H1 (cell line): ENCODE data around the gene CDCP1. TPM values are rescaled to one million over a fixed set of nuclear protein-coding genes. Genes with fewer than 3 reads are reported as not detected.

Source experiments
- CTCF ChIA-PET: fragments of 300-600 bp; sonication (Branson Sonifier 250); formaldehyde crosslinking; loops from one replicate; lab custom pipeline; 2021; ENCODE audit not compliant: partially characterized antibody; lab: Charles Lee
- POLR2A ChIA-PET: fragments of 300-600 bp; sonication (Branson Sonifier 250); formaldehyde crosslinking; loops from one replicate; lab custom pipeline; 2021; ENCODE audit warnings: inconsistent platforms; ENCODE audit not compliant: partially characterized antibody; lab: Charles Lee
- DNase-seq, 2 experiments: peaks; one replicate each; pipeline versions ENCODE4 v3.0.0 to v3.0.0-alpha.2; 2010 to 2022; ENCODE audit warnings: low spot score in 2 of 2, low read depth in 1 of 2, mixed read lengths in 1 of 2
- FAIRE-seq: peaks from 2 replicates; lab custom pipeline; 2011; peaks lifted over from hg19 to GRCh38; lab: Jason Lieb, UNC
- H2AFZ ChIP-seq: 2 replicates; pipeline ENCODE4 v1.8.1; 2012; ENCODE audit warnings: low read length, inconsistent platforms
- H2AK5ac ChIP-seq: 2 replicates; pipeline ENCODE4 v1.6.1; 2013; ENCODE audit warnings: low read depth, low read length
- H2BK120ac ChIP-seq: replicated peaks from 2 replicates; pipeline ENCODE3; 2013; ENCODE audit warnings: low read depth, low read length, inconsistent platforms
- H2BK12ac ChIP-seq: 2 replicates; pipeline ENCODE4 v1.6.1; 2013; ENCODE audit warnings: low read depth, low read length
- H2BK15ac ChIP-seq: 2 replicates; pipeline ENCODE4 v1.6.1; 2013; ENCODE audit warnings: low read length
- H2BK20ac ChIP-seq: 2 replicates; pipeline ENCODE4 v1.6.1; 2013; ENCODE audit warnings: low read length
- H2BK5ac ChIP-seq: 2 replicates; pipeline ENCODE4 v1.6.1; 2013; ENCODE audit warnings: low read depth, low read length
- H3K14ac ChIP-seq: 2 replicates; pipeline ENCODE4 v1.6.1; 2013; ENCODE audit warnings: inconsistent platforms; ENCODE audit not compliant: insufficient read length
- H3K18ac ChIP-seq: 2 replicates; pipeline ENCODE4 v1.6.1; 2013; ENCODE audit warnings: low read length; ENCODE audit errors: extremely low read depth
- H3K23ac ChIP-seq: 2 replicates; pipeline ENCODE4 v1.6.1; 2013; ENCODE audit warnings: inconsistent platforms; ENCODE audit not compliant: insufficient read length
- H3K23me2 ChIP-seq: 2 replicates; pipeline ENCODE4 v1.6.1; 2013; ENCODE audit warnings: low read depth, low read length
- H3K27ac ChIP-seq: 2 replicates; pipeline ENCODE4 v1.6.1; 2011; ENCODE audit warnings: low read depth, low read length, inconsistent platforms
- H3K27me3 ChIP-seq, 4 experiments: replicated peaks in 1 of 4; 1 replicate in 1 of 4; 2 replicates in 3 of 4; pipeline versions ENCODE4 v1.6.1 to v1.8.1; 2011 to 2013; ENCODE audit warnings: low read length in 3 of 4, mild to moderate bottlenecking in 3 of 4, inconsistent platforms in 2 of 4, mixed read lengths in 2 of 4, moderate library complexity in 1 of 4; ENCODE audit not compliant: control insufficient read depth in 3 of 4, insufficient read depth in 3 of 4; ENCODE audit errors: extremely low read depth in 1 of 4
- H3K36me3 ChIP-seq, 4 experiments: 2 replicates each; pipeline versions ENCODE4 v1.6.1 to v1.8.1; 2011 to 2013; ENCODE audit warnings: mild to moderate bottlenecking in 4 of 4, low read length in 3 of 4, moderate library complexity in 2 of 4, control low read depth in 1 of 4, inconsistent platforms in 1 of 4; ENCODE audit not compliant: insufficient read depth in 4 of 4, control insufficient read depth in 2 of 4
- H3K4ac ChIP-seq: replicated peaks from 2 replicates; pipeline ENCODE3; 2013; ENCODE audit warnings: low read length, low read depth, mixed read lengths, inconsistent platforms; ENCODE audit not compliant: insufficient read length
- H3K4me1 ChIP-seq, 4 experiments: replicated peaks in 1 of 4; 1 replicate in 1 of 4; 2 replicates in 3 of 4; pipeline versions ENCODE4 v1.6.1 to v1.8.1; 2011 to 2013; ENCODE audit warnings: low read length in 3 of 4, inconsistent platforms in 2 of 4, mixed read lengths in 1 of 4; ENCODE audit not compliant: insufficient read depth in 4 of 4, control insufficient read depth in 3 of 4
- H3K4me2 ChIP-seq, 2 experiments: 2 replicates each; pipeline versions ENCODE4 v1.6.1 to v1.8.1; 2011 to 2013; ENCODE audit warnings: low read depth in 2 of 2, low read length in 2 of 2, control low read depth in 1 of 2, inconsistent platforms in 1 of 2, mild to moderate bottlenecking in 1 of 2; ENCODE audit not compliant: insufficient read depth in 1 of 2
- H3K4me3 ChIP-seq, 4 experiments: fragments of 200-600, 300-600 bp in 1 of 4; sonication (generic), shearing (Covaris generic), sonication (Bioruptor Twin) in 1 of 4; 2 replicates each; pipeline versions ENCODE4 v1.5.1 to v1.8.1; 2011 to 2016; ENCODE audit warnings: low read length in 4 of 4, low read depth in 3 of 4, control low read depth in 2 of 4, inconsistent platforms in 2 of 4, mild to moderate bottlenecking in 2 of 4, mixed read lengths in 1 of 4, moderate library complexity in 1 of 4; ENCODE audit not compliant: insufficient read depth in 2 of 4; ENCODE audit errors: extremely low read depth in 1 of 4
- H3K56ac ChIP-seq: replicated peaks from 2 replicates; pipeline ENCODE3; 2013; ENCODE audit warnings: low read depth, mild to moderate bottlenecking, mixed read lengths, low read length, inconsistent platforms; ENCODE audit not compliant: insufficient read length
- H3K79me1 ChIP-seq: 2 replicates; pipeline ENCODE4 v1.6.1; 2013; ENCODE audit warnings: low read depth, low read length, control low read depth
- H3K79me2 ChIP-seq, 2 experiments: 2 replicates each; pipeline versions ENCODE4 v1.6.1 to v1.8.1; 2012 to 2013; ENCODE audit warnings: low read length in 2 of 2, mild to moderate bottlenecking in 2 of 2, inconsistent platforms in 1 of 2; ENCODE audit not compliant: insufficient read depth in 2 of 2, control insufficient read depth in 1 of 2
- H3K9ac ChIP-seq, 4 experiments: replicated peaks in 1 of 4; 1 replicate in 1 of 4; 2 replicates in 3 of 4; pipeline versions ENCODE4 v1.6.1 to v1.8.1; 2011 to 2013; ENCODE audit warnings: low read depth in 3 of 4, low read length in 3 of 4, control low read depth in 2 of 4, mild to moderate bottlenecking in 2 of 4, moderate library complexity in 2 of 4, inconsistent platforms in 1 of 4; ENCODE audit errors: extremely low read depth in 1 of 4
- H3K9me3 ChIP-seq, 2 experiments: 2 replicates each; pipeline versions ENCODE4 v1.6.1 to v1.8.1; 2012 to 2013; ENCODE audit warnings: mild to moderate bottlenecking in 2 of 2, moderate library complexity in 2 of 2, control low read depth in 1 of 2, inconsistent platforms in 1 of 2, low read depth in 1 of 2, low read length in 1 of 2, mixed read lengths in 1 of 2; ENCODE audit not compliant: insufficient read depth in 2 of 2
- H4K20me1 ChIP-seq, 2 experiments: replicated peaks in 1 of 2; 2 replicates each; pipeline versions ENCODE3 to v1.8.1; 2011 to 2013; ENCODE audit warnings: inconsistent platforms in 2 of 2, low read length in 2 of 2, mild to moderate bottlenecking in 1 of 2; ENCODE audit not compliant: insufficient read depth in 2 of 2, control insufficient read depth in 1 of 2
- H4K5ac ChIP-seq: 2 replicates; pipeline ENCODE4 v1.6.1; 2013; ENCODE audit warnings: low read length, low read depth, mixed read lengths, inconsistent platforms; ENCODE audit not compliant: insufficient read length
- H4K8ac ChIP-seq: 2 replicates; pipeline ENCODE4 v1.8.0; 2013; ENCODE audit warnings: mild to moderate bottlenecking, moderate library complexity, low read length, inconsistent platforms; ENCODE audit not compliant: insufficient read depth; ENCODE audit errors: extremely low read depth
- H4K91ac ChIP-seq: replicated peaks from 2 replicates; pipeline ENCODE3; 2013; ENCODE audit warnings: low read length, mixed read lengths, inconsistent platforms; ENCODE audit not compliant: insufficient read length
- BACH1 ChIP-seq: IDR thresholded peaks from 2 replicates; pipeline ENCODE4 v1.6.1; 2012; ENCODE audit warnings: low read length, improper control_type of control experiment
- CBX8 ChIP-seq: fragments of 300-800, 300-1000 bp; sonication (generic); IDR thresholded peaks from 2 replicates; pipeline ENCODE4 v1.7.1; 2016; ENCODE audit warnings: low read depth, low read length, borderline replicate concordance
- CREB1 ChIP-seq: IDR thresholded peaks from 2 replicates; pipeline ENCODE4 v1.6.1; 2012; ENCODE audit warnings: inconsistent platforms
- FOSL1 ChIP-seq: IDR thresholded peaks from 2 replicates; pipeline ENCODE4 v1.6.1; 2011; ENCODE audit warnings: mild to moderate bottlenecking, low read depth, low read length, moderate library complexity; ENCODE audit not compliant: insufficient read depth
- HDAC6 ChIP-seq: IDR thresholded peaks from one replicate; pipeline ENCODE4 v1.7.1; 2012; ENCODE audit warnings: low read depth, mild to moderate bottlenecking, inconsistent platforms, low read length, moderate library complexity
- KDM5A ChIP-seq: fragments of 200-600 bp; IDR thresholded peaks from 2 replicates; pipeline ENCODE4 v1.7.1; 2012; ENCODE audit warnings: mild to moderate bottlenecking, low read length, inconsistent platforms, mixed read lengths
- NANOG ChIP-seq: IDR thresholded peaks from 2 replicates; pipeline ENCODE4 v1.6.1; 2011; ENCODE audit warnings: low read length, low read depth, mild to moderate bottlenecking, inconsistent platforms; ENCODE audit not compliant: insufficient read depth, poor library complexity, severe bottlenecking
- RBBP5 ChIP-seq: IDR thresholded peaks from 2 replicates; pipeline ENCODE4 v1.7.1; 2012; ENCODE audit warnings: low read depth, mild to moderate bottlenecking, inconsistent platforms, low read length, moderate library complexity, borderline replicate concordance
- SIN3A ChIP-seq, 2 experiments: IDR thresholded peaks in 1 of 2; conservative IDR thresholded peaks in 1 of 2; 2 replicates each; pipeline ENCODE4 v1.6.1; 2011 to 2012; ENCODE audit warnings: low read length in 2 of 2, improper control_type of control experiment in 1 of 2, low read depth in 1 of 2, mild to moderate bottlenecking in 1 of 2
- SIX5 ChIP-seq: IDR thresholded peaks from 2 replicates; pipeline ENCODE4 v1.6.1; 2011; ENCODE audit warnings: mild to moderate bottlenecking, low read depth, low read length
- SUZ12 ChIP-seq: fragments of 200-600 bp; sonication (generic); IDR thresholded peaks from 2 replicates; pipeline ENCODE4 v1.6.1; 2012; ENCODE audit warnings: mild to moderate bottlenecking, inconsistent platforms, low read length, moderate library complexity, mixed read lengths
- TAF1 ChIP-seq: IDR thresholded peaks from 2 replicates; pipeline ENCODE4 v1.6.1; 2011; ENCODE audit warnings: mild to moderate bottlenecking, low read depth, low read length
- TCF12 ChIP-seq: IDR thresholded peaks from 2 replicates; pipeline ENCODE4 v1.6.1; 2011; ENCODE audit warnings: low read depth, mild to moderate bottlenecking, low read length
- WGBS, 2 experiments: shearing (Covaris generic) in 1 of 2; methylation state at CpG; one replicate each; pipeline versions ENCODE4 v1.1.6 to v1.1.7; 2013 to 2015; ENCODE audit warnings: low lambda C conversion rate in 2 of 2, mixed read lengths in 2 of 2, inconsistent platforms in 1 of 2, low coverage in 1 of 2, missing lambda C conversion rate in 1 of 2; ENCODE audit not compliant: insufficient replicate concordance in 2 of 2, insufficient coverage in 1 of 2, insufficient read length in 1 of 2; ENCODE audit errors: extremely low coverage in 1 of 2, missing lambda C conversion rate in 1 of 2; 5-methylcytosine and 5-hydroxymethylcytosine counted together
- polyA plus RNA-seq, 7 experiments: library from polyadenylated mRNA; depleted of rRNA in 3 of 7; stranded (reverse) in 5 of 7; unstranded in 2 of 7; fragments of >200 nt in 5 of 7; fragments of 200-250 nt in 2 of 7; gene quantifications; 1 replicate in 5 of 7; 2 replicates in 1 of 7; 4 replicates in 1 of 7; pipeline versions ENCODE4 v1.2.1 to v1.2.3, GENCODE V29; 2011 to 2013; ENCODE audit warnings: missing spikeins in 2 of 7, mixed read lengths in 2 of 7
- total RNA-seq: library from RNA; stranded (reverse); fragmentation: NEBNext Ultra II Directional; extraction: Animal tissue kit (Norgen Biotek cat#: 25700); gene quantifications from 2 replicates; pipeline ENCODE4 v1.2.1, GENCODE V29; 2021
- TF ChIP-seq, protein P1 (sequence below): IDR thresholded peaks from 2 replicates; pipeline ENCODE4 v1.6.1; 2011; ENCODE audit warnings: low read depth, mild to moderate bottlenecking, low read length; ENCODE audit not compliant: insufficient read depth

The CDCP1 gene
- total and polyA plus RNA-seq, 2 of the 8 experiments (the other 6 are each of a cell fraction or from before 2014, with no cell fraction given) = 10.0 to 23.3 TPM

DNA sequence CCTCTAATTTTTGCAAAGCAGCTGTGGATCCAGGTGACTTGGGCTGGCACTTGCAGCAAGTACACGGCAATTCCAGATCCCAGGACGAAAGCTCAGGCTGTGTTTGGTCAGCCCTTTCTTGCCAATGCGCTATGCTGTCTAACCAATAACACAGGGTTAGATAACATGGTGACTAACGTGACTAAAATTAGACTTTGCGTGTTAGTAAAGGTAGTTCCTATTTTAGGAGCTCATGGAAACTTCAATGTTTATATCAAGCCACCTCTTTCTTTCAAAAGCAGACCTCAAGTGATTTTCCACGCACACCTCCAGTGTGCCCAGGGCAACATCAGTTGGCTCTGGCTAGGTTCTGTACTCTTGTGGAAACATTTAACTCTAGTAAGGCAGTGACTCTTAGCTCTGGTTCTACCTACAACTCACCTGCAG, 32.5 kb downstream of the CDCP1 start:
- Histone ChIP-seq H4K91ac (no peak overlapping the region), H4K5ac (no peak overlapping the region), H3K4me2 (no peak overlapping the region), H3K18ac (no peak overlapping the region), H3K14ac (no peak overlapping the region), H2BK15ac (no peak overlapping the region), H3K56ac (no peak overlapping the region), H3K23me2 (no peaks in the 10 kb centered on the region), H3K27ac (no peak overlapping the region), H2BK120ac (no peak overlapping the region), H2AK5ac (no peak overlapping the region), H3K9ac (no peak overlapping the region), H3K4ac (no peak overlapping the region), H2BK20ac (no peak overlapping the region), H3K79me2 (no peaks in the 10 kb centered on the region), H2BK5ac (no peak overlapping the region), H2BK12ac (no peak overlapping the region), H3K4me3 (no peak overlapping the region), H3K36me3 (peaks cover 0 to 17% (median 3%) of the 10 kb centered on the region in 4 experiments; a peak in 4 of 8 replicates), H4K20me1 (no peaks in the 10 kb centered on the region), H3K79me1 (no peaks in the 10 kb centered on the region), H3K9me3 (no peaks in the 10 kb centered on the region), H2AFZ (no peak overlapping the region), H4K8ac (no peak overlapping the region), H3K23ac (no peak overlapping the region), H3K4me1 (no peaks in the 10 kb centered on the region), H3K27me3 (no peaks in the 10 kb centered on the region)
- FAIRE-seq (no peak), DNase-seq (no peak)
- ChIA-PET POLR2A (interaction anchor here (0.8 to 1.0 kb wide), 2 partner anchors 10 to 100 kb away, joined by 3 read pairs; no protein-coding TSS in a partner anchor), CTCF (interaction anchor here (0.8 to 1.2 kb wide), 2 partner anchors 34 to 57 kb away, joined by 4 to 5 read pairs; no protein-coding TSS in a partner anchor)
- WGBS, 2 experiments = 85% methylated on average over 6 of the region's 6 CpGs; no CpG with 5 or more reads in 1 of the 2 experiments
- TF ChIP-seq, protein P1, sequence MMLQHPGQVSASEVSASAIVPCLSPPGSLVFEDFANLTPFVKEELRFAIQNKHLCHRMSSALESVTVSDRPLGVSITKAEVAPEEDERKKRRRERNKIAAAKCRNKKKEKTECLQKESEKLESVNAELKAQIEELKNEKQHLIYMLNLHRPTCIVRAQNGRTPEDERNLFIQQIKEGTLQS = no peak
- TF ChIP-seq SIN3A (conservative IDR thresholded peaks at IDR 0.05 in 1 of 2, IDR thresholded peaks at IDR 0.05 in 1 of 2; ENCODE audit: low read depth in 1 of 2, low read length in 2 of 2) (no peak), KDM5A (no peak), RBBP5 (no peak), CREB1 (no peak), NANOG (no peak), FOSL1 (no peak), SUZ12 (no peak), SIX5 (no peak), CBX8 (no peak), BACH1 (no peak), HDAC6 (no peak), TCF12 (no peak), TAF1 (no peak)
